NB4 (cell line): ENCODE results near the gene ANKRD18A.
"Not testable (repeated sequence)": the region's sequence is repeated elsewhere in the genome, so short reads cannot be mapped to it uniquely, and the experiment has no call there.

Source experiments
- DNase-seq: peaks from one replicate; pipeline ENCODE4 v3.0.0; 2010; ENCODE audit warnings: low read depth
- H3K4me3 ChIP-seq: one replicate; pipeline ENCODE4 v1.5.1; 2011; ENCODE audit warnings: mild to moderate bottlenecking, low read depth, low read length, moderate library complexity
- CTCF ChIP-seq: IDR thresholded peaks from one replicate; pipeline ENCODE4 v1.5.1; 2012; ENCODE audit warnings: low read depth, low read length
- MYC ChIP-seq: IDR thresholded peaks from 2 replicates; pipeline ENCODE4 v1.6.1; 2011; ENCODE audit warnings: low read depth, low read length
- POLR2A ChIP-seq: IDR thresholded peaks from 2 replicates; pipeline ENCODE4 v1.6.1; 2011; ENCODE audit warnings: mild to moderate bottlenecking; ENCODE audit not compliant: insufficient read length; ENCODE audit errors: extremely low read depth
- TF ChIP-seq, protein P1 (sequence below): IDR thresholded peaks from 2 replicates; pipeline ENCODE4 v1.6.1; 2011; ENCODE audit warnings: low read depth, low read length

ANKRD18A gene

GRCh38 chr9:38540535-38540934, 79.9 kb downstream of the ANKRD18A start:
- H3K4me3 ChIP-seq, result not testable (repeated sequence)

DNA sequence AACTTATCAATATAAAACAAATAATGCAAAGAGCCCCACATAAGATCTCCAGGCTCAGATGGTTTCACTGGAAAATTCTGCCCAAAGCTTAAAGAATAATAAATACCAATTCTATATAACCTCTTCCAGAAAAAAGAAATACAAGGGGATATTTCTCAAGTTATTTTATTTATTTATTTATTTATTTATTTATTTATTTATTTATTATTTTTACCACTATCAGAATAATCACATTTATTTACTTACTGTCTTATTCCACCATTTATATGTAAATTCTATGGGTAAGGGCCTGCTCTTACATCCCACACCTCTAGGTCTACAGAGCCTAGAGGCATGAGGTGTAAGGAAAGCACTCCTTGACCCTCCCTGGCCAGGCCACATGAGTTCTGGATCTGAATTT, 91.1 kb downstream of the ANKRD18A start:
- TF ChIP-seq, protein P1, sequence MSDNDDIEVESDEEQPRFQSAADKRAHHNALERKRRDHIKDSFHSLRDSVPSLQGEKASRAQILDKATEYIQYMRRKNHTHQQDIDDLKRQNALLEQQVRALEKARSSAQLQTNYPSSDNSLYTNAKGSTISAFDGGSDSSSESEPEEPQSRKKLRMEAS, result no peak
- TF ChIP-seq CTCF (no peak), MYC (no peak), POLR2A (no peak)
- H3K4me3 ChIP-seq, result no peak overlapping the region
- no peak for DNase-seq

More at GRCh38 chr9:38540535-38540934, 79.9 kb downstream of the ANKRD18A start:
- not testable (repeated sequence) for DNase-seq

DNA sequence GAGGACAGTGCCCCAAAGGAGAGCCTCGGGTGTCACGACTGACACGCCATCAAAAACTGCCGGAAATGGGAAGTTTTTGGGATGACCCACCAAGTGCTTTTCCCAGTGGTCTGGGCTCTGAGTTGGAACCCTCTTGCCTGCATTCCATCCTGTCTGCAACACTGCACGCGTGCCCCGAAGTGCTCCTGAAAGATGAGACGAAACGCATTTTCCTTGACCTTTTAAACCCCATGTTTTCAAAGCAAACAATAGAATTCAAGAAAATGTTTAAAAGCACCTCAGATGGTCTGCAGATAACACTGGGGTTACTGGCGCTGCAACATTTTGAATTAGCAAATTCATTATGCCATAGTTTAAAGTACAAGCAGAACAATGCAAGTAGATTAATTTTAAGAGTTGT, 92.9 kb downstream of the ANKRD18A start:
- H3K4me3 ChIP-seq, result no peak overlapping the region
- TF ChIP-seq MYC (no peak), CTCF (no peak), POLR2A (no peak)
- TF ChIP-seq, protein P1, result no peak
- no peak for DNase-seq

DNA sequence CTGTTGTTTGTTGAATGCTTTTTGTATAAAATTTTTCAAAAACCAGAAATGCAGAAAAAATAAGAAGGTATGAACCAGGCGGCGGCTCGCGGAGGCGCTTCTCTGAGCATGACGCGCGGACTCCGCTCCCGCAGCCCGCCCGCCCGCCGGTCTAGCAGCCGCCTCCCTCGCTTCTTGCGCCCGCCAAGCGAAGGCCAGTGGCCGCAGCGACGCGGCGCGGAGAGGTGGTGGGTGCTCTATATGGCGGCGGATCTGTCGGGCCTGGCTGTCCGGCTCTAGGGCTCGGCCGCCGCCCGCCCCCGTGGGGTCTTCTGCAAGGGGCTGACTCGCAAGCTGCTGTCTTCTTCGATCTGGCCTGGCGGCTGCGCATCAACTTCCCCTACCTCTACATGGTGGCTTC, 93.8 kb downstream of the ANKRD18A start:
- DNase-seq, result no peak
- no peak for TF ChIP-seq CTCF
- no peak overlapping the region for H3K4me3 ChIP-seq

DNA sequence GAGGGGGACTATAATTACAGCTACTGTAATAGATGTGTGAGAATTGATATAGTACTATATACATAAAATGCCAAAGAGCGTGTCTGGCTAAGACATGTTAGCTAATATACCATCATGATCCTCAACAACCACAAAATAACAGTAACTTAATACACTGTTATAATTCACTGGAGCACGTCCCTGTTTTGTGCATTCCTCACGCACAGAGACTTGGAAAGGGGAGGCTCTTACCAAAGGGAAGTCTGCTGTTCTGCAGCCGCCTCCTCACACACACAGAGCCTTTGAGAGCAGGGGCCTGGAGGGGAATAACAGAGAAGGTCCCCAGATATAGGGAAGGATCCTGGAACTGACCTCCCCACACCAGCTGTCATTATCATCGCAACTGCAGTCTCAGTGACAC, 97.3 kb downstream of the ANKRD18A start:
- H3K4me3 ChIP-seq, result no peak overlapping the region
- TF ChIP-seq MYC, result no peak
- no peak for TF ChIP-seq CTCF
- TF ChIP-seq POLR2A, result no peak
- TF ChIP-seq, protein P1, result no peak
- no peak for DNase-seq

DNA sequence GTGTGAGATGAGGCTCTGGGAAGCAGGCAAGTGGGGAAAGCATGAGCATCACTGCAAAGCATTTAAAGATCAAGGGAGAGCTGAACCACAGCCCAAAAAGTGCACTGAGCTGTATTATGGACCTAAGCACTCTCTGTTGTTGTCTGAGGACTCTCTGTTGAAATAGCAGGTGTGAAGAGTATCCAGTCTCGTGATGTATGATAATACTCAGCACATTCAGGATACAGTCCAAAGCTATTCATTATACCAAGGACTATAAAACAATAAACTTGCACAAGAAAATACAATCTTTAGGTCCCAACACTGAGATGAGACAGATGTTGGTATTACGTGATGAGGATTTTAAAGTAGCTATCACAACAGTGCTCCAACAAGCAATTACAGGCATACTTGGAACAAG, 98.6 kb downstream of the ANKRD18A start:
- TF ChIP-seq, protein P1, result no peak
- no peak for TF ChIP-seq CTCF
- TF ChIP-seq POLR2A, result no peak
- TF ChIP-seq MYC, result no peak

More for the DNA sequence above, 98.6 kb downstream of the ANKRD18A start:
- H3K4me3 ChIP-seq, result no peak overlapping the region
- no peak for DNase-seq
